NCI-H2196 (cell line): ENCODE results near the gene RNF224.

Source experiments
- DNase-seq: peaks from one replicate; lab custom pipeline; 2025; ENCODE audit not compliant: unreplicated experiment; lab: John Stamatoyannopoulos, UW

Gene RNF224

DNA sequence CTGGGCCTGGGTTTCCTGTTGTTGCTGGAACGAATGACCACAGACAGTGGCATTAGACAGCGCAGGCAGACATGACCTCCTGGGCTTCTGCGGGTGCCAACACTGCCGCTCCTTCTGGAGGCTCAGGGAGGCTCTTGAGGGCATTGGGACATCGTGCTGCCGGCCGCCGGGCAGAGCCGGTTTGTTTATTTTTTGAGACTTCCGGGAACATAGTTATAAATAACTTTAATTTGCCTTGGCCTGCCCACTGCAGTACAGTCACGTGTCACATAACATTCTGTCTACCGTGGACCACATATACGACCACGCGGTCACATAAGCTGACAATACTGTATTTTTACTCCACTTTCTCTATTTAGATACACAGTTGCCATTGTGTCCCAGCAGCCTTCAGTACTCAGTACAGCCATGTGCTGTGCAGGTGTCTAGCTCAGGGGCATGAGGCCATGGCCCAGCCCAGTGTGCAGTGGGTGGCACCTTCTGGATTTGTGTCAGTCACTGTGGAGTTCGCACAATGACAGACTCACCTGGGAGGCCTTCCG is 42.0 kb downstream of the RNF224 start:
- DNase-seq, result peak; percentile 33

DNA sequence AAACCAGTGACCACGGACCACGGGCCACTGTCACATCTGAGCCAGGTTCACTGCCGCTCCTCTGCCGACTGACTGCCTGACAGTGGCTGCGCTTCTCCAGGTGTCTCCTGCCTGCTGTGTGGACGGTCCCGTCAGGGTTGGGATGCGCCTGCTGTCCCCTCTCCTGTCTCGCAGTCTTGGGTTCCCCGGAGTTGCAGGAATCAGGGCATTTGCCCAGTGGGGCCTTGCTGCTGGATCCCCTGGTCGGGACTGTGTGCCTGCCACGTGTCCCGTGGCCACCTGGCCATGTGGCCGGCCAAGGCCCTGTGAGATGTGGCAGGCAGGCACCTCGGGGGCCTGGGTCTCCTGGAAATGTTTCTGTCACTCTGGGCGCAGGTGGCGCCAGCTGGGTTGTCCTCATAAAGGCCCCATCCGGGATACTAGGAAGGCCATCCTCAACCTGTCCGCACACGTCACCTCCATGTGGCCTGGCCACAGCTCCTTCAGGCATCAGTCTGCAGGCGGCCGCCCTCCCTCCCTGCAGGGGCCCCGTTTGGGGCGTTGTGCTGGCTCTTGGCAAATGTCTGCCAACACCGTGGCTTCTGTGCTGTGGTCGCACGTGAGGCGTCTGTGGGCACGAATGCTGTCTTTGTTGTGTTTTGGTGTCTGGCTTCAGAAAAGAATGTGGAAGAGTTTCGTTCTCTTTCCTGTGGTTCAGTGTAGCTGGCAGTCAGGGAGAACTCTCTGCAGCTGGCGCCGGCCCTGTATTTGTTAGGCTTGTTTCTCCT is 43.8 kb downstream of the RNF224 start:
- no peak for DNase-seq

DNA sequence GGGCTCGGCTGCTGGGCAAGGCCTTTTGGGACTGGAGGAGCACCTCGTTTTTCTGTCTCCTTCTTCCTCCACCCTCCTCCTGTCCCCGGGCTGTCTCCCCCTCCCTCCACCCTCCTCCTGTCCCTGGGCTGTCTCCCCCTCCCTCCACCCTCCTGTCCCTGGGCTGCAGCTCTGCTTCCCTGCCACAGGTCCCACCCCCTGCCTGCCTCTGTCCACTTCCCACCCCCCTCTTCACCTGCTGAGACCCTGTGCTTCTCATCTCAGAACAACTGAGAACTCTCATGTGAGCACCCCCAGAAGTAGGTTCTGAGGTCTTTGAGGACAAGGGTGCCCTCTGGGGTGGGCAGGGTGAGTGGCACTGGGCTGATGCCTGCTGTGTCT is 44.4 kb downstream of the RNF224 start:
- no peak for DNase-seq

DNA sequence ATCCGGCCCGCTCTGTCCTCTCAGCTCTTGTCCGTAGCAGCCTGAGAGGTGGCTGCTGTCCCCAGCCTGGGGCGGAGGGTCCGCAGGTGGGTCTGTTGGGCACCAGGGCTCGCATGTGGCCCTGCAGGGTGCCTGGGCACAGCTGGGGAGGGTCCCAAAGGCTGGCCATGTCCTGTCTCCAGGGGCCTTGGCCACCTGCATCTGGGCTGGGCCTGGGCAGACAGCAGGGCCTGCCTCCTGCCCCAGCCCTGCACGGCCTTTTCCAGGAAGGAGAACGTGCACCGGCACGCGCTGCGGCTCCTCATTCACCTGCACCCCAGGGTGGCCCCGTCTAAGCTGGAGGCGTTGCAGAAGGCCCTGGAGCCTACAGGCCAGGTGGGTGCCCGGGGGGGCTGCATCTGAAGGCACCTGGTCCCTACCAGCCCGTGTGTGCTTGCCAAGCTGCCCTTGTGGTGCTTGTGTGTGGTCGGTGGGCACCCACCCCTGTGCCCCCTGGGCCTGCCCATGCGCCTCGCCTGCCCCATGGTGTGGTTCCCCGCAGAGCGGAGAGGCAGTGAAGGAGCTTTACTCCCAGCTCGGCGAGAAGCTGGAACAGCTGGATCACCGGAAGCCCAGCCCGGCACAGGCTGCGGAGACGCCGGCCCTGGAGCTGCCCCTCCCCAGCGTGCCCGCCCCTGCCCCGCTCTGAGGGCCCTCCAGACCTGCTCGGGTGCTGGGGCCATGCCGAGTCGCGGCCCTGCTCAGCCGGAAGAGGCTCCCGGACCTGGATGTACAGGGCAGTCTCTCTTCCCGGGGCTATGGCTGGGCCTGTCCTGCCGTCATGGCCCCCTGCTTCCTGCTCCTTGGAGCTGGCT is 45.2 kb downstream of the RNF224 start:
- no peak for DNase-seq

DNA sequence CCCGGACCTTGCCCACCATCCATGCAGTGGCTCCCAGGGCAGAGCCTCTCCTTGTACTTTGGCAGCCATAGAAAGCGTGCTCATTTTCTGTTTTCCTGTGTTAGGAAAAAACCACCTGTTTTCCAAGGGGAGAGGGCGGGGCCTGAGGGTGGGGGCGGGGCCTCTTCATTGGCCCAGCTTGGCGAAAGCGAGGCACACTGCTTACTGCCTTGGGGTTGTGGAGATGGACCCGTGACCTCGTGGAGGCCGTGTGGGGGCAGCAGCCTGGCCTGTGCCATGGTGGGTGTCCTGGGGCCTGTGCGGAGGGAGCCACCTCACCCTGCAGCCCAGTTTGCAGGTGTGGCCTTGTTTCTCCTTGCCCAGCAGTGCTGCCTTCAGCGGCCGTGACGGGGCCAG is 45.8 kb downstream of the RNF224 start:
- DNase-seq, result peak; percentile 20

DNA sequence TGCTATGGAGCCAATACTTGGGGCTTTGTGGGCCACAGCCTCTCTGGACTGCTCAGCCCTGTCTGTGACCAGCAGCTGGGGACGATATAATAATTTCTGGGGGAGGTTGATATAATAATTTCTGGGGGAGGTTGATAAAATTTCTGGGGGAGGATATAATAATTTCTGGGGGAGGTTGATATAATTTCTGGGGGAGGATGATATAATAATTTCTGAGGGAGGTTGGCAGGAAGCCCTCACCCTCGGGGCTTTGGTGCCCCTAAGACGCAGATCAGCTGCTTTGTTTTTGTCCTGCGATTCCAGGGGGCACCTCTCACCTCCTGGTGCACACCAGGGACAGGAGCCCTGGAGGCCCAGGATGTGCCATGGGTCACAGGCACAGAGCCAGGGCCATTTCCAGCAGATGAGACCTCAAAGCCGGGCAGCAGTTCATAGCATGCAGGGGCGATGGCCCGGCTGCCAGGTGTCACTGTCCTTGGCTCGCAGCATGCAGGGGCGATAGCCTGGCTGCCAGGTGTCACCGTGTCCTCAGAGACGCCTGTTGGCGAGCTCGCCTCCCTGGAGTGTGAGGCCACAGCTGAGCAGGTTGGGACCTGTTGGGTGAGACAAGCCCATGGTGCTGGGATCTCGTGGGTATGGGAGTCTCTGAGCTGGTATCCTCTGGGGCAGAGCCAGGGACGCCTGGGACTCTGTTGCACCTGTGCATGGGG is 46.5 kb downstream of the RNF224 start:
- no peak for DNase-seq

DNA sequence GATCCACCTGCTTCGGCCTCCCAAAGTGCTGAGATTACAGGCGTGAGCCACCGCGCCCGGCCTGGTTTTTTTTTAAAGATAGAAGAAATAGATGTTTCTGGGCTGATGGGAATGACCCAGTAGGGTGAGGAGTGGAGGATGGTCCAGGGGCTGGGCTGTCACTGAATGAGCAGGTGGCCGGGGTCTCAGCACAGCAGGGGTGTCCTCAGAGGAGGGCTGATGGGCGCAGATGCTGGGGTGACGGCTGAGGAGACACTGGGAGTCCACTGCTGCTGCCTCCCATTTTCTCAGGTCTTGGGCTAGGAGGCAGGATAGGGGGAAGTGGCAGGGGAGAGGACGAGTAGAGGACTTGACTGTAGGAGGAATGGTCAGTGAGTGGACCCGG is 47.9 kb downstream of the RNF224 start:
- no peak for DNase-seq

DNA sequence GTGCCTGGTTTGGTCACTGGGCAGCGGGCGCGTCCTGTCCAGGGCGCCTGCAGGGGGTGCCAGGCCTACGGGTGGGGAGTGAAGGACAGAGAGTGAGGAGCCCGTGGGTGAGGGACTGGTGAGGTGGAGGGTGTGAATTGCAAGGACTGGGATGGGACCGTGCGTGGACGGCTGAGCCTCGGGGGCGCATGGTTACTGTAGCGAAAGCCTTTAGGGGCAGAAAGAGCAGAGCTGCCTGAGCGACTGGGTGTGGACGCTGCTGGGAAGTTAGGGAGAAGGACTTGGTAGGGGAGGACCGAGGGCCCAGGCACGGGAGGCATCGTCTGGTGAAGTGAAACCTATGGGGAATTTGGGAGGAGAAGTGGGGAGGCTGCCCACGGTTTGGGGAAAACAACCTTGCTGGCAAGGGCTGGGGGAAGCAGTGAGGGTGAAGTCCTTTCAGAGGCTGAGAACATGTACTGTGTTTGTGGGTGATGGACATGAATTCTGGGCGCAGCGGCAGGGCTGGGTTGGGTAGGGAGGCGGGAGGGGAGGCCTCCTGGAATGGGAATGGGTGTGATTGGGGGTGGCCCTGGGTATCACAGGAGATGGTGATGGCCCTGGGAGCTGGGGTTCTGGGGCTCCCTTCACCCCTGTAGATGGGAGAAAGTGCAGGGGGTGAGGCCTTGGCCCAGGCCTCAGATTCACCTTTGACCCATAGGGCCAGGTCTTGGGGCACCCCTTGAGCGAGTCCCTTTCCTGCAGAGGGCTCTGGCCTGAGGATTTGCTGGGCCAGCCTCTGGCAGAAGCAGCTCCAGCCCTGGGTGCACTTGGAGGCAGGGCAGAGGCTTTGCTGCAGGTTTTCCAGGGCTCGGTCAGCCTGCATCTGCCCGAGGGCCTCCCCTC is 48.5 kb downstream of the RNF224 start:
- no peak for DNase-seq

DNA sequence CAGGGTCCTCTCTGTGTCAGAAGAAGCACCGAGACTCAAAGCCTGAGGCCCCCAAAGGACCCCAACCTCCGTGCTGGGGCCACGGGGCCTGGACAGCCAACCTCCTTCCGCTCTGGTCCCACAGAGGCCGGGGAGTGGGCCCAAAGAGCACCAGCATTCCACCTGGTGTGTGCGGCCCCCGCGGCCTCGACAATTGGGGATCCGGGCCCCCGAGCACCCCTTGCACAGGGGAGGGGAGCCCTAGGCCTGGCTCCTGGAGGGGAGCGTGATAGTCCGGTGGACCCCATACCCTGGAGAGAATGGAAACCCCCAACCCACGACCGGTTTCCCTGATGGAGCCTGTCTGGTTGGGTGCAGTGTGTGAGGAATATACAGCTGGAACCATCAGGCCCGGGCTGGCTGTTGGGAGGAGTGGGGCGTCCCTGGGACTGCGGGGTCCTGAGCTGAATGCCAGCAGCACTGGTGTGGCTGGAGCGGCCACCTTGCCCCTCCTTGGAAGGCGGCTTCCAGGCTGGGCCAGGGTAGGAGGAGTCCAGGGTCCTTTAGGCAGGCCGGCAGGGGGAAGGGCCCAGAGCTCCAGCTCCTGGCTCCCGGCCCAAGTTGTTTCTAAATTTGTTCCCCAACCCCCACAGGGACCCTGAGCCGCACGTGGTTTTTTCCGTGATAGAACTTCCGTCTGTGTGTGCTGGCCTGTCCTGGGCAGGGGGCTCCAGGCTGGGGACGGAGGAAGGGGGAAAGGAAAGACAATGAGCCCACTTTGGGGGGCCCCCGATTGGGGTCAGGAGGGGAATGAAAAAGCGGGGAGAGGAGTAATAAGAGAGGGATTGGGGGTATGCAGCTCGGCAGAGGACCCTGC is 49.4 kb downstream of the RNF224 start:
- no peak for DNase-seq

DNA sequence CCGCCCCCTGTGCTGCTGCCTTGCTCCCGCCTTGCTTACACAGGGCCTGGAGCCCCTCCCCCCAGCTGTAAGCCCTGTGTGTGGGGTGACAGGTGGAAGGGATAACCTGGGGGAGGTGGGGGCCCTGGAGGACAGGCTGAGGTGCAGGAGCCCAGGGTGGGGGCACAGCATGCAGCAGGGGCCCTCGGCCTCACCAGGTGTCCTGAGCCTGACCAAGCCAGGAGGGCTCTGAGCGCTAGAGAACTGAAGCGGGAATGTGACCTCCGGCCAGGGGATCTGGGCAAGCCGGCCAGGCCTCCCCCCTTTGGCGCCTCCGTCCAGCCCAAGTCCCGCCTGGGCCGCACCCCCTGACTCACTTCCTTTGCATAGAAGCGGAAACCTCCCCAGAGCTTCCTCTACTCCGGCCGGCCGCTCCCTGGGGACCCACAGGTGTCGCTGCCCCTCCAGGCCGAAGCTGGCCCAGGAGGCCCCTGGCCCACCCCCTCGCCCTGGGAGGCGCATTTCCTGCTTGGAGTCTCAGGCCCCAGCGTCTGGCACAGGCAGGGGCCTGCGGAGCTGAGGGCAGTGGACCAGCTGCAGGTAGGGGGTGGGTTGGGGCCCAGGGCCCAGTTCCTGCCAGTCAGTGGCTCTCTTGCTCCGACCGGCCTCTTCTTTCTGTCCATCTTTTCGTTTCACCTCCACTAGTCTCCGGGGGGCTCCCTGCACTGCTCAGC is 50.2 kb downstream of the RNF224 start, which contains the start of gene TOR4A:
TOR4A (plus strand) TSS at position 398 of the 713 bp plus-strand sequence. CDS start 964 bp downstream, outside the sequence.
- no peak for DNase-seq

DNA sequence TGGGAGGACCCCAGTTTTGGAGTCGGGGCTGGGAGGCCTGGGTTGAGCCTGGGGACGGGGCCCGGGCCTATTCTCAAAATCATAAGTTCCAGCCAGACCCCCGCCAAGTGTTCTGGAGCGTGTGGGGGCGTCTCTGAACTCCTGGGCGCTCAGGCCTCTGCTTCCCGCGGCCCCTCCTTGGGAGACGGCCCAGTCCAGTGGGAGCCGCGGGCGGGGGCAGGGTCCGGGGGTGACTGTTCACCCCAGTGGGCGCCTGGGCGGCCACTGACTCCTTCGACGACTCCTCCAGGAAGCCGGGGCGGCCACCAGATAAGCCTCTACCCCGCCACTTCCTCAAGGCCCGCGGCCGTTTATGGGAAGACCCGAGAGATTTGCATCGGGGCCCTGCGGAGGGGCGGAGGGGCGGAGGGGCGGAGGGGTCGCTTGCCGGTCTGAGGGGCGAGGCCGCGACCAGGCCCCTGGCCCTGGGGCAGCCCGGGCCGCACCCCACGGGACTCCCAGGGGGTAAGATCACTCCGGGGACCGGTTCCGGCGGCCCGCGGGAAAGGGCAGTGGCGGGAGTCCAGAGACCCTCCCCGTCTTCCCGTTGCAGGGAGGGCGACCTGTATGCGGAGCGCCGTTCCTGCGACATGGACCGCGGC is 50.9 kb downstream of the RNF224 start:
- no peak for DNase-seq
